ENCODE measurements around the gene DRC1.

DRC1 gene

GRCh38 chr2:26429779-26430578 is 28.3 kb downstream of the DRC1 start:
- no peak for DNase-seq (ENCODE audit: low read depth)
- H3K4me3 ChIP-seq (ENCODE audit: low read depth, low read length): no peak overlapping the region
- TF ChIP-seq, protein P1, sequence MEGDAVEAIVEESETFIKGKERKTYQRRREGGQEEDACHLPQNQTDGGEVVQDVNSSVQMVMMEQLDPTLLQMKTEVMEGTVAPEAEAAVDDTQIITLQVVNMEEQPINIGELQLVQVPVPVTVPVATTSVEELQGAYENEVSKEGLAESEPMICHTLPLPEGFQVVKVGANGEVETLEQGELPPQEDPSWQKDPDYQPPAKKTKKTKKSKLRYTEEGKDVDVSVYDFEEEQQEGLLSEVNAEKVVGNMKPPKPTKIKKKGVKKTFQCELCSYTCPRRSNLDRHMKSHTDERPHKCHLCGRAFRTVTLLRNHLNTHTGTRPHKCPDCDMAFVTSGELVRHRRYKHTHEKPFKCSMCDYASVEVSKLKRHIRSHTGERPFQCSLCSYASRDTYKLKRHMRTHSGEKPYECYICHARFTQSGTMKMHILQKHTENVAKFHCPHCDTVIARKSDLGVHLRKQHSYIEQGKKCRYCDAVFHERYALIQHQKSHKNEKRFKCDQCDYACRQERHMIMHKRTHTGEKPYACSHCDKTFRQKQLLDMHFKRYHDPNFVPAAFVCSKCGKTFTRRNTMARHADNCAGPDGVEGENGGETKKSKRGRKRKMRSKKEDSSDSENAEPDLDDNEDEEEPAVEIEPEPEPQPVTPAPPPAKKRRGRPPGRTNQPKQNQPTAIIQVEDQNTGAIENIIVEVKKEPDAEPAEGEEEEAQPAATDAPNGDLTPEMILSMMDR (IDR thresholded peaks at IDR 0.05; ENCODE audit: insufficient read depth, low read depth, low read length, missing control alignments): no peak

DNA sequence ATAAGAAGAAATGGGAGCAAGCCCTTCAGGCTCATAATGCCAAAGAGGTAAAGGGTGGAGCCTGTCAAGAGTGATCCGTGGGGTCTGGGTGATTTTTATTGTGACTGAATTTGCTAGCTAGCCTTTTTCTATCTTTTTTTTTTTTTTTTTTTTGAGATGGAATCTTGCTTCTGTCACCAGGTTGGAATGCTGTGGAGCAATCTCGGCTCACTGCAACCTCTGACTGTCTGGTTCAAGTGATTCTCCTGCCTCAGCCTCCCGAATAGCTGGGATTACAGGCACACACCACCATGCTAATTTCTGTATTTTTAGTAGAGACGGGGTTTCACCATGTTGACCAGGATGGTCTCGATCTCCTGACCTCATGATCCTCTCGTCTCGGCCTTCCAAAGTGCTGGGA is 29.1 kb downstream of the DRC1 start:
- TF ChIP-seq, protein P1 (IDR thresholded peaks at IDR 0.05; ENCODE audit: insufficient read depth, low read depth, low read length, missing control alignments): no peak
- DNase-seq (ENCODE audit: low read depth): no peak

DNA sequence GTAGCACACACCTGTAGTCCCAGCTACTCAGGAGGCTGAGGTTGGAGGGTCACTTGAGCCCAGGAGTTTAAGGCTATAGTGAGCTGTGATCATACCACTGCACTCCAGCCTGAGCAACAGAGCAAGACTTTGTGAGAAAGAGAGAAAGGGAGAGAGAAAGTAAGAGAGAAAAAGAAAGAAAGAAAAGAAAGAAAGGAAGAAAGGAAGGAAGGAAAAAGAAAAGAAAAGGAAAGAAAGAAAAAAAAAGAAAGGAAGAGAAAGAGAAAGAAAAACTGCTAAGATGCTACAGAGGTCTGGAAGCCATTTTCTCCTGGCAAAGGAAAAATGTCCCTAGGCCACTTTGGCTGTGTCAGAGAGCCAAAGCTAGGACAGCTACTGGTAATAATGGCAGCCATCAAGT is 30.6 kb downstream of the DRC1 start:
- TF ChIP-seq, protein P1 (IDR thresholded peaks at IDR 0.05; ENCODE audit: insufficient read depth, low read depth, low read length, missing control alignments): no peak
- H3K4me3 ChIP-seq (ENCODE audit: low read depth, low read length): no peak overlapping the region
- DNase-seq (ENCODE audit: low read depth): no peak

More for the DNA sequence above, 29.1 kb downstream of the DRC1 start:
- H3K4me3 ChIP-seq (ENCODE audit: low read depth, low read length): no peak overlapping the region

DNA sequence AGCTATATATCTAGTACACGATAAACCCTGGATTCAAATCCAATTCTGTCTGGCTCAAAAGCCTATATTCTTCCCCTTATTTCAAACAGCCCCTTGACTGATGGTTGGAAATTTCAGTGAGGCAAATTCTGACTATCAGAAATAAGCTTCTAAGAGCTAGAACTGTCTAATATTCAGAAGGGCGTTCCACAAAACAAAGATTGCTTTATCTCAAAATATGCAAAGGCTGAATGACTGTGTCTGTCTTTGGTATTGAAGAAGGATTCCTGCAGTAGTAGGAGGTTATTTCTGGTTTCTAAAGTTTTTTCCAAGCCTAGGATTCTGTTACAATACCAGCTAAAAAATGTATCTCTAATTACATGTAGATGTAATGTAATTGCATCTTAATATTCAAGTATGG is 31.1 kb downstream of the DRC1 start:
- H3K4me3 ChIP-seq (ENCODE audit: low read depth, low read length): no peak overlapping the region
- DNase-seq (ENCODE audit: low read depth): no peak
- TF ChIP-seq, protein P1 (IDR thresholded peaks at IDR 0.05; ENCODE audit: insufficient read depth, low read depth, low read length, missing control alignments): no peak

GRCh38 chr2:26435106-26435505 is 33.4 kb downstream of the DRC1 start:
- no peak overlapping the region for H3K4me3 ChIP-seq (ENCODE audit: low read depth, low read length)
- no peak for DNase-seq (ENCODE audit: low read depth)

DNA sequence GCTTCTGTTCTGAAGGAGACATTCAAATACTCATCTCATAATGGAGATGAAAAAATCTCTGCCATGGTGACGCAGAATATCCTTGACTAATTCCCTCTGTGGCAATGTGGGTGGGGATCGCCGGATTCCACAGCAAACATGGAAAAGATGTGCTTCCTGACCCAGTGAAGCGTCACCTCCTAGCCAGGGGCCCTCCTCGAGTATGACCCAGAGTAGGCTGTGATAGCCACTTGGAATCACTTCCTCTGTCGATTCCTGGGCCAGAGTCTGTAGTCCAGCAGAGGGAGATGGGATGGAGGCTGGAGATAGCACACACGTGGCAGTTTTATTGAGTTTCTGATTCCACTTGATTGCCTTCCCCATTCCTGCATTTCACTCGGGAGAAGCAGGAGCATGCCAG is 36.8 kb downstream of the DRC1 start:
- TF ChIP-seq, protein P1 (IDR thresholded peaks at IDR 0.05; ENCODE audit: insufficient read depth, low read depth, low read length, missing control alignments): no peak
- no peak overlapping the region for H3K4me3 ChIP-seq (ENCODE audit: low read depth, low read length)
- DNase-seq (ENCODE audit: low read depth): no peak

More at GRCh38 chr2:26435106-26435505, 33.4 kb downstream of the DRC1 start:
- TF ChIP-seq, protein P1 (IDR thresholded peaks at IDR 0.05; ENCODE audit: insufficient read depth, low read depth, low read length, missing control alignments): no peak

DNA sequence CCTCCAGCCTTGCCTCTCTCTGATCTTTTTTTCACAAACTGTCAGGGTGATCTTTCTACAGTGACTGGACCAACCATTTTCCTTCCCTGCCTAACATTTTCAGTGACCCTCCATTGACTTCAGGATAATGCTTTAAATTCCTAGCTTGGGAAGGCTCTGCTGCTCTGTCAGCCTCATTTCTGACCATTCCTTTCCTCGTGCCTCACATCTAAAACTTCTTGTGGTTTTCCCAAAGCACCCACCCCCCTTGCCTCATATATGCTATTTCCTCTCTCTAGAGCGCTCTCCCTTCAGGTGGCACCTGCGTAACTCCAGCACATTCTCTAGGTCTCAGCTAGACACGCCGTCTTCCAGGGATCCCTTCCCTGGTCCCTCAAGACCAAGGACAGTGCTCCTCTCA is 37.2 kb downstream of the DRC1 start:
- H3K4me3 ChIP-seq (ENCODE audit: low read depth, low read length): no peak overlapping the region
- no peak for DNase-seq (ENCODE audit: low read depth)
- TF ChIP-seq, protein P1 (IDR thresholded peaks at IDR 0.05; ENCODE audit: insufficient read depth, low read depth, low read length, missing control alignments): no peak
